Stimulated activated CD8-positive, alpha-beta memory T cell treated with anti-CD3 and anti-CD28 coated beads, Interleukin-4, amount 100 ng/mL, for 24 hours (primary cell): ENCODE results near the gene VGF.
"Not testable (repeated sequence)": the region's sequence is repeated elsewhere in the genome, so short reads cannot be mapped to it uniquely, and the experiment has no call there.

ENCODE experiments used
- DNase-seq: peaks from one replicate; pipeline ENCODE4 v3.0.0-alpha.2; 2020; ENCODE audit warnings: low read depth

The VGF gene

DNA sequence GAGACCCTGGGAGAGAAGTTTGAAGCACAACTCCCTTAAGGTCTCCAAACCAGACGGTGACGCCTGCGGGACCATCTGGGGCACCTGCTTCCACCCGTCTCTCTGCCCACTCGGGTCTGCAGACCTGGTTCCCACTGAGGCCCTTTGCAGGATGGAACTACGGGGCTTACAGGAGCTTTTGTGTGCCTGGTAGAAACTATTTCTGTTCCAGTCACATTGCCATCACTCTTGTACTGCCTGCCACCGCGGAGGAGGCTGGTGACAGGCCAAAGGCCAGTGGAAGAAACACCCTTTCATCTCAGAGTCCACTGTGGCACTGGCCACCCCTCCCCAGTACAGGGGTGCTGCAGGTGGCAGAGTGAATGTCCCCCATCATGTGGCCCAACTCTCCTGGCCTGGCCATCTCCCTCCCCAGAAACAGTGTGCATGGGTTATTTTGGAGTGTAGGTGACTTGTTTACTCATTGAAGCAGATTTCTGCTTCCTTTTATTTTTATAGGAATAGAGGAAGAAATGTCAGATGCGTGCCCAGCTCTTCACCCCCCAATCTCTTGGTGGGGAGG, 27.6 kb downstream of the VGF start:
- DNase-seq, result no peak

DNA sequence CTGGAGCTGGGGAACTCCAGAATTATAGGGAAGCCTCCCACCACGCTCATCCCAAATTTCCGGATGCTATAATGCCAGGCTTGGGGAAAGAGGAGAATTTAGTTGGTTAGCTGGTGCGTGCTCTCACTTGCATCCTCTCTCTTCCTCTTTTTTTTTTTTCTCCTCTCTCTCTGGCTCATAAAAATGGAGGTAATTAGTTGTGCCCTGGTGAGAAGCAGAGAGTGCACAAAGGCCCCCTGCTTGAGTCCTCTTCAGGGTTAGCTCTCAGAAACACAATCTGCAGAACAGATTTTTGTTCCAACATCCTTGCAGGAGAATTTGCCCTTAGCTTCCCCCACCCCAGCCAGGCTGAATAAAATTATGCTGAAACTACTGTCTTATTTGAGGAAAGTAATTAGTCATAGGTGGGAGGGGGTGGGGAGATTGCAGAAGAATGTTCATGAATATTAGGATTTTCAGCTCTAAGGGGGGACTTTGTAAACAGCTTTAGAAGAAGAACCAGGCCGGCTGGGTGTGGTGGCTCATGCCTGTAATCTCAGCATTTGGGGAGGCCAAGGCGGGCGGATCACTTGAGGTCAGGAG, 30.9 kb downstream of the VGF start:
- DNase-seq, result no peak

DNA sequence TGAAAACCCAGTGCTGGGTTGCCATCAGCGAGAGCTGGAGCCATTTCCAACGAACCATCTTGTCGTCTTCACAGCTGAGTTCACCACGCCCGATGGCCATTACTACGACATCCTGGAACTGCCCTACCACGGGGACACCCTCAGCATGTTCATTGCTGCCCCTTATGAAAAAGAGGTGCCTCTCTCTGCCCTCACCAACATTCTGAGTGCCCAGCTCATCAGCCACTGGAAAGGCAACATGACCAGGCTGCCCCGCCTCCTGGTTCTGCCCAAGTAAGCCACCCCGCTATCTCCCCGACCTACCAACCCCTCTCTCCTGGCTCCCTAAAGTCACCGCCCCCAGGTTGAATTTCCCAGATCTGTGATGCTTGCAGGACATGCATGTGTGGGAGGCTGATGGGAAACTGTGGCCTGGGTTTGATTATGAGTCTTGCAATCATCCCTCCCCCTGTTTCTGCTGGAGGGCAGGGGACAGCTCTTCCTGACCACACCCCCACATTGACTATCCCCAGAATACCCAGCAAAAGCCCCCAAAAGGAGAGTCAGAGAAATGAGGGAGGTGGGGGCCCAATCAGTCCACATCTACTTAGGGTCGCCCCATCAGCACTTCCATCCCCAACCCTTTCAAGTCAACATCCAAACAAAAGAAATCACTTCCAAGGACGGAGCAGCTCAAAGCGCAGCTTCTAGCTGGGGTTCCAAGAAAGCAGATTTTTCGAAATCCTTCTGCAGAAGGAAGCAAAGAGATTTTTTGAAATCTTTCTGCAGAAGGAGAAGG, 31.6 kb downstream of the VGF start:
- DNase-seq, result no peak

DNA sequence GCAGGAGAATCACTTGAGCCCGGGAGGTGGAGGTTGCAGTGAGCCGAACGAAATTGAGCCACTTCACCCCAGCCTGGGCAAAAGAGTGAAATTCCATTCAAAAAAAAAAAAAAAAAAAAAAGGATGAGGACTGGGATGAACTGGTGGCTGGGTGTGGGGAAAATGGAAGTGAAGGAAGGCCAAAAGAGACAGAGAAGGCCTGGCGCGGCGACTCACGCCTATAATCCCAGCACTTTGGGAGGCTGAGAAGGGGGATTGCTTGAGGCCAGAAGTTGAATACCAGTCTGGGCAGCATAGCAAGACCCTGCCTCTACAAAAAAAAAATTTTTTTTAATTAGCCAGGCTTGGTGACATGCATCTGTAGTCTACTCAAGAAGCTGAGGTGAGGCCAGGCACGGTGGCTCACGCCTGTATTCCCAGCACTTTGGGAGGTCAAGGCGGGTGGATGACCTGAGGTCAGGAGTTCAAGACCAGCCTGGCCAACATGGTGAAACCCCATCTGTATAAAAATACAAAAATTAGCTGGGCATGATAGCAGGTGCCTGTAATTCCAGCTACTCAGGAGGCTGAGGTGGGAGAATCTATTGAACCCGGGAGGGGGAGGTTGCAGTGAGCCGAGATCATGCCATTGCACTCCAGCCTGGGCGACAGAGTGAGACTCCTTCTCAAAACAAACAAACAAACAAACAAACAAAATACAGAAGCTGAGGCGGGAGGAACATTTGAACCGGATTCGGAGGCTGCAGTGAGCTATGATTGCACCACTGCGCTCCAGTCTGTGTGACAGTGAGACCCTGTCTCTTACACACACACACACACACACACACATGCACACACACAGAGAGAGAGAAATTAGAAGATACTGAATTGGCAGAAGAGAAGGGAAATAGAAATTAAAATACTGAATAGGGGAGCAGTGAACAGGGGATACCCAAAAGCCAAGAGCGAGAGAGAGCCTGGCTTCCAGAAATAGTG, 32.5 kb downstream of the VGF start:
- DNase-seq, result not testable (repeated sequence)

DNA sequence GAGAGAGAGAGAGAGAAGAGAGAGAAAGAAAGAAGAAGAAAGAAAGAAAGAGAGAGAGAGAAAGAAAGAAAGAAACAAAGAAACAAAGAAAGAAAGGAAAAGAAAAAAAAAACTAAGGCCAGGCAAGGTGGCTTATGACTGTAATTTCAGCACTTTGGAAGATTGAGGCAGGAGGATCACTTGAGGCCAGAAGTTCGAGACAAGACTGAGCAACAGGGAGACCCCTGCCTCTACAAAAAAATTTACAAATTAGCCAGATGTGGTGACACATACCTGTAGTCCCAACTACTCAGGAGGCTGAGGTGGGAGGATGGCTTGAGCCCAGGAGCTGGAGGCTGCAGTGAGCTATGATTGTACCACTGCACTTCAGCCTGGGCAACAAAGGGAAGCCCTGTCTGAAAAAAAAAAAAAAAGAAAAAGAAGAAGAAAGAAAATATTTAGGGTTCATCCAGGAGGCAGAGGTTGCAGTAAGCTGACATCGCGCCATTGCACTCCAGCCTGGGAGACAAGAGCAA, 35.7 kb downstream of the VGF start:
- no peak for DNase-seq

DNA sequence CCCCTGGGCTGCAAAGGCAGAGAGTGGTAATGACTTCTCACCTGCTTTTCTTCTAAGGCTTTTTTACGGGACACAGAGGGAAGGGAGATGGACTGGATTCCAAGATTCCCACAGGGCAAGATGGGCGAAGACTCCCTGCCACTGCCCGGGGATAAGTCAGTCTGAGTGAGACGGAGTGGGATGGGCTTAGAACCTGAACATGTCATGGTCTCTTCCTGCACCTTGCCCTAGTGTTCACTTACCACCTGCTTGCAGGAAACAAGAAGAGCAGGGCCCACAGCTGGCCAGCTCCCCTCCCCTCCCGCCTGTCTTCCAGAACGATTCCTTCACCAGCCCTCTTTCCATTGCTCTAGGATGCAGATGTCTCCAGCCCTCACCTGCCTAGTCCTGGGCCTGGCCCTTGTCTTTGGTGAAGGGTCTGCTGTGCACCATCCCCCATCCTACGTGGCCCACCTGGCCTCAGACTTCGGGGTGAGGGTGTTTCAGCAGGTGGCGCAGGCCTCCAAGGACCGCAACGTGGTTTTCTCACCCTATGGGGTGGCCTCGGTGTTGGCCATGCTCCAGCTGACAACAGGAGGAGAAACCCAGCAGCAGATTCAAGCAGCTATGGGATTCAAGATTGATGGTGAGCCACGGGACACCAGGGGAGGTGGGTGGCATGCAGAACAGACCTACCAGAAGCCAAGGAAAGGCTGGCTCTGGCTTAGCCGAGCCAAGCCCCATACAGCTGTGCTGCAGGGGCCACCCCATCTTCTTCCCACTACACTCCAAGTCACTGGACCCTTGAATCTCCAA, 37.1 kb downstream of the VGF start:
- no peak for DNase-seq

DNA sequence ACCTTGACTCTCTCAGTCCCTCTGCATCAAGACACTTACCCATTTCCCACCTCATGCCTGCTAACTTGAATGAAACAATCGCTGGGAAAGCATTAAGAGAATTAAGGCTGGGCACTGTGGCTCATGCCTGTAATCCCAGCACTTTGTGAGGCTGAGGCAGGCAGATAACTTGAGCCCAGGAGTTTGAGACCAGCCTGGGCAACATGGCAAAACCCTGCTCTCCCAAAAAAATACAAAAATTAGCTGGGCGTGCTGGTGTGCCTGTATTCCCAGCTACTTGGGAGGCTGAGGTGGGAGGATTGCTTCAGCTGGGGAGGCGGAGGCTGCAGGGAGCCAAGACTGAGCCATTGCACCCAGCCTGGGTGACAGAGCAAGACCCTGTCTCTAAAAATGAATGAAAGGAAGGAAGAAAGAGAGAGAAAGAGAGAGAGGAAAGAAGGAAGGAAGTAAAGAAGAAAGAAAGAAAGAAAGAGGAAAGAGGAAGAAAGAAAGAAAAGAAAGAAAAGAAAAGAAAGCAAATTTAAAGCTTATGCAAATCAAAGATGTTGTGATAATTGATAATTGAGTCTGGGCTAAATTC, 37.8 kb downstream of the VGF start:
- no peak for DNase-seq

DNA sequence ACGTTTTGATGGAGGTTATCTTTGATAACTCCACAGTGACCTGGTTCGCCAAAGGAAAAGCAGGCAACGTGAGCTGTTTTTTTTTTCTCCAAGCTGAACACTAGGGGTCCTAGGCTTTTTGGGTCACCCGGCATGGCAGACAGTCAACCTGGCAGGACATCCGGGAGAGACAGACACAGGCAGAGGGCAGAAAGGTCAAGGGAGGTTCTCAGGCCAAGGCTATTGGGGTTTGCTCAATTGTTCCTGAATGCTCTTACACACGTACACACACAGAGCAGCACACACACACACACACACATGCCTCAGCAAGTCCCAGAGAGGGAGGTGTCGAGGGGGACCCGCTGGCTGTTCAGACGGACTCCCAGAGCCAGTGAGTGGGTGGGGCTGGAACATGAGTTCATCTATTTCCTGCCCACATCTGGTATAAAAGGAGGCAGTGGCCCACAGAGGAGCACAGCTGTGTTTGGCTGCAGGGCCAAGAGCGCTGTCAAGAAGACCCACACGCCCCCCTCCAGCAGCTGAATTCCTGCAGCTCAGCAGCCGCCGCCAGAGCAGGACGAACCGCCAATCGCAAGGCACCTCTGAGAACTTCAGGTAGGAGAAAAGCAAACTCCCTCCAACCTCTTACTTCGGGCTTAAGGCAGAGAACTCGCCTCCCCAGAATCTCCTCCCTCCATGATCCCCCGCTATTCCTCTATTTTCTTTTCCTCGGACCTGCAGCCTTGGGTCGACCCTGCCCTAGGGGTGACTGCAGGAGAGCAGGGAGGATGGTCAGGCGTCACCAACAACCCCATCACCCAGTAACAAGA, 38.5 kb downstream of the VGF start, which contains the start of gene SERPINE1:
Gene SERPINE1, plus strand, starts transcription at position 454 of the 809 bp plus-strand sequence. CDS start 1,290 bp downstream, outside the sequence.
- peak; percentile 19 for DNase-seq

DNA sequence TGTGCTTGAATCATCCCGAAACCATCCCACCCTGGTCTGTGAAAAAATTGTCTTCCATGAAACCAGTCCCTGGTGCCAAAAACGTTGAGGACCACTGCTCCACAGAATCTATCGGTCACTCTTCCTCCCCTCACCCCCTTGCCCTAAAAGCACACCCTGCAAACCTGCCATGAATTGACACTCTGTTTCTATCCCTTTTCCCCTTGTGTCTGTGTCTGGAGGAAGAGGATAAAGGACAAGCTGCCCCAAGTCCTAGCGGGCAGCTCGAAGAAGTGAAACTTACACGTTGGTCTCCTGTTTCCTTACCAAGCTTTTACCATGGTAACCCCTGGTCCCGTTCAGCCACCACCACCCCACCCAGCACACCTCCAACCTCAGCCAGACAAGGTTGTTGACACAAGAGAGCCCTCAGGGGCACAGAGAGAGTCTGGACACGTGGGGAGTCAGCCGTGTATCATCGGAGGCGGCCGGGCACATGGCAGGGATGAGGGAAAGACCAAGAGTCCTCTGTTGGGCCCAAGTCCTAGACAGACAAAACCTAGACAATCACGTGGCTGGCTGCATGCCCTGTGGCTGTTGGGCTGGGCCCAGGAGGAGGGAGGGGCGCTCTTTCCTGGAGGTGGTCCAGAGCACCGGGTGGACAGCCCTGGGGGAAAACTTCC, 39.2 kb downstream of the VGF start:
- no peak for DNase-seq

DNA sequence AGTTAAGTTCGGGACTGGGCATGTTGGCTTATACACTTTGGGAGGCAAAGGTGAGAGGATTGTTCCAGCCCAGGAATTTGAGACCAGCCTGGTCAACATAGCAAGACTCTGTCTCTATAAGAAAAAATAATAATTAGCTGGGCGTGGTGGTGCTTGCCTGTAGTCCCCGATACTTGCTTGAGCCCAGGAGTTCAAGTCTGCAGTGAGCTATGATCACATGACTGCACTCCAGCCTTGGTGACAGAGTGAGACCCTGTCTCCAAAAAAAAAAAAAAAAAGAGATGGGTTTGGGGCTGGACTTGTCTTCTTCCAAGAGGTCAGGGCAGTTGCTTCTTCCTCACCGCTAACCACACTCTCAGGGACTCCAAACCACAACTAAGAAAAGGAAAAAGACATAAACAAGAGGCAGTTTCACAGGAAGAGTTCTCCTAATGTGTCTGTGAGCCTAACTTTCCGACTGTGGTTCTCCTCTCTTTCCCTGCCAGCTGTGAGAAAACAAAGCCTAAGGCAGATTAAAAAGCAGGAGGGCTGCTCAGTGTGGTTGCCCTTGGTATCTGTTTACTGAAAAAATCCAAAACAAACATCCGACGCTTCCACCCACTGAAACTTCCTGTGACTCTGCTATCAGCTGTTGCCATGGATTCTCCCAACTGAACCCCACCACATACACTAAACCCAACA, 40.9 kb downstream of the VGF start:
- DNase-seq, result no peak

DNA sequence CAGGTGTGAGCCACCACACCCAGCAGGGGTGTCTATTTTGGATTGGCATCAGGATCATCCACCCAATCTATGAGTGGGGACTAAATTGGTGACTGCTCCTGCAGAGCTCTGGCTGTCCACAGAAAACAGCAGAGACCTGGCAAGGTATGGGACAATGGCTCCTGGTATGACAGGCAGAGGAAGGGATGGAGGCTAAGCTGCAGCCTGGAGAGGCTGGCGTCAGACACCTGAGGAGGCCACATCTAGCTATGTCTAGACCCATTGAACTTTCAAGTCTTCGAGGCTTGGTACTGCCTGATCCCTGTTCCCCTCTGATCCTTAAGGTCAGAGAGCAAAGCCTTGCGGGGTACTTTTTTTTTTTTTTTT, 41.7 kb downstream of the VGF start:
- no peak for DNase-seq

DNA sequence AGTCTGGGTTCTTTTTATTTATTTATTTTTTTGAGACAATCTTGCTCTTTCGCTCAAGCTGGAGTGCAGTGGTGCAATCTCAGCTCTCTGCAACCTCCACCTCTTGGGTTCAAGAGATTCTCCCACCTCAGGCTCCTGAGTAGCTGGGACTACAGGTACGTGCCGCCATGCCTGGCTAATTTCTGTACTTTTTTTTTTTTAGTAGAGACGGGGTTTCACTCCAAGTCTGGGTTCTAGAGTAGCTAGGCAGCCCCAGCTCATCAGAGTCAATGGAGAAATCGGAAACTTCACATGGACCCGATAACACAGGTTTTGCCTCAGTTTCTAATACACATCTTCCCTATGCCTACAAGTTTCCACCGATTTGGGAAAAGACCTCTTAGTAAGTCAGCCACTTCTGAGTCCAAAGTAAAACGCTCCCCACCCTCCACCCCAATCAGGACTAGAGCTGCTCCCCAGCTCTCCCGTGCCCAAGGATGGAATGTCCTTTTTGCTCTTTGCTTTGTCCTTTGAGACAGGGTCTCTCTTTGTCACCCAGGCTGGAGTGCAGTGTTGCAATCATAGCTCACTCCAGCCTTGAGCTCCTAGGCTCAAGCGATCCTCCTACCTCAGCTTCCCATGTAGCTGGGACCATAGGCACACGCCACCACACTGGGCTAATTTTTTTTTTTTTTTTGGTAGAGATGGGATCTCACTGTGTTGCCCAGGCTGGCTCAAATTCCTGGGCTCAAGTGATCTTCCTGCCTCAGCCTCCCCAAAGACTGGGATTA, 42.3 kb downstream of the VGF start:
- no peak for DNase-seq

DNA sequence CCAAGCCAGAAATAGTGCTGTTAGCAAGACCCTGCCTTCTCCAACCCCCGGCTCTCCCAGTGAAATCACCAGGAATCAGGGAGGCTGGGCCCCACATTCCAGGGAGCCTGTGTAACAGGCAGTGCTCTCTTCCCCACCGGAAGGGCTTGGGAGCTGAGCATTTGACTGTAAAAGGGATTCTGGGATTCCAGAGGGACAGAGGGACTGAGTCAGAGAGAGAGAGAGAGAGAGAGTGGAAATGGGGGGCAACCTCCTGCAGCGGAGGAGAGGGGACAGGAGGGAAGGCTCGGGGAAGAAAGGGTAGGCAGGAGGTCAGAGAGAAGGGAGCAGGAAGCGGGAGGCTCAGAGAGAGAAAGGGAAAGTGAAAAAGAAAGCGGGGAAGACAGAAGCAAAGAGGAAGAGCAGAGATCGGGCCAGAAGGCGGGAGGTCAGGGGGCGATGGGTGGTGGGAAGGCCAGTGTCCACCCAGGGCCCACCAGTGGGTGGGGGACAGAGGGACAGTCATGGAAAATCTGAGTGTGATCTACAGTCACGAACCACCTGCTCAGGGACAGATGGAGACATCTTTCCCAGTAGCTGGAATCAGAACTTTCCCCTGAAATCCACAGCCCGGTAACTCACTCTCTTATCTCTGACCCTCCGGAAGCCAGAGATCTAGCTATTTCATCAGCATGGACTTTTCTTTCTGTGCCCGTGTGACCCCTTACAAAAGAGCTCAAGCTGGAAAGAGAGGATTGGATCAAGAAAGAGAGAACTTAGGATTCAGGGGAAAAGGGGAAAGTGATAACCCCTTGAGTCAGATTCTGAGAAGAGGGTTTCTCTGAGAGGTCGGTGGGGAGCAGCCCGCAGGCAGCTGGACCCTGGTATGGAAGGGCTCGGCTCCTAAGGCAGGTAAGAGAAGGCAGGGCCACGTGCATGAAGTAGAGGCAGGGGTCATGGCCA, 43.1 kb downstream of the VGF start:
- DNase-seq, result no peak

DNA sequence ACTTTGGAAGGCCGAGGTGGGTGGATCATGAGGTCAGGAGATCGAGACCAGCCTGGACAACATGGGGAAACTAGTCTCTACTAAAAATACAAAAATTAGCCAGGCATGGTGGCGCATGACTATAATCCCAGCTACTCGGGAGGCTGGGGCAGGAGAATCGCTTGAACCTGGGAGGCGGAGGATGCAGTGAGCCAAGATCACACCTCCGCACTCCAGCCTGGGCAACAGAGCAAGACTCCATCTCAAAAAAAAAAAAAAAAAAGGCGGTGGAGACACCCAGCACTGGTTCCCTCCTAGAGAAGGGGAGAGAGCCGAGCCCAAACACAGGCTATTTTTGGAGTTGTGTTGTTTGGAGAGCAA, 43.8 kb downstream of the VGF start:
- DNase-seq, result not testable (repeated sequence)

DNA sequence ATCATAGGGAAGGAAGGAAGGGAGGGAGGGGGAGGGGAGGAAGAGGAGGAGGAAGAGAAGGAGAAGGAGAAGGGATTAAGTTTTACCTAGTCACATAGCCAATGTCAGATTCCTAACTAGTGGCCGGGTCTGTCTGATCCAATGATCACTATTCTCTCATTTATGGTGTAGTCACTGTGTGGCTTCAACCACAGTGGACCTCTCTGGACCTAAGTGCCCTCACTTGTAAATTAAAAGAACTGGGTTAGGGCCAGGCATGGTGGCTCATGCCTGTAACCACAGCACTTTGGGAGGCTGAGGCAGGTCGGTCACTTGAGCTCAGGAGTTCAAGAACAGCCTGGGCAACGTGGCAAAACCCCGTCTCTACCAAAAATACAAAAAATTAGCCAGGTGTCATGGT, 45.1 kb downstream of the VGF start:
- no peak for DNase-seq

DNA sequence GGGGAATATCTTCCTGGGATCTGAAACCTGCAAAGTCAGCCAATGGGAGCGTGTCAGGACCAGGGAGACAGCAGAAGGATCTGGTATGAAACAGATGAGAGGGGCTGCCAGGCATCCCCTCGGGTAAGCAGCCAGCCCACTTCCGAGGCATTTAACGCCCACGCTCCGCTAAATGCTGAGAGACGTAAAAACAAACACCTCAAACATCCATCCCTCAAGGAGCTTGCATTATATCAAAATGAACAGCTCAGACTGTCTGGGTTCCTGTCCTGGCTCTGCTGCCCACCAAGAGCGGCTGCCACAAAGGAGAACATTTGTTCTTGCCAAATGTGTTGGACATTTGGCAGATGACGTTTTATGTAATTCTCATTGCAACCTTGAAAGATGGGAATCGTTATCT, 45.5 kb downstream of the VGF start:
- DNase-seq, result no peak

DNA sequence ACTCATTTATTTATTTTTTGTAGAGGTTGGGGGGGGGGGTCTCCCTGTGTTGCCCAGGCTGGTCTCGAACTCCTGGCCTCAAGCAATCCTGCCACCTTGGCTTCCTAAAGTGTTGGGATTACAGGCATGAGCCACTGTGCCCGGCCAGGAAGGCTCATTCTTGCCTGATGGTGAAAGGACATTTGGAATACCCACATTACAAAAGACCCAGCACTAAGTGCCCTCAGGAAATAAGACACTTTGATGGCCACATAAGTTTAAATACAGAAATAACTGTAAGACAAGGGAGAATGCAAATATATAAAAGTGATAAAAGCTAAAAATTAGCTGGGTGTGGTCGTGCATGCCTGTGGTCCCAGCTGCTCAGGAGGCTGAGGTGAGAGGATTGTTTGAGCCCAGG, 46.5 kb downstream of the VGF start:
- DNase-seq, result no peak
